Parathyroid adenoma (tissue), 2 donors: ENCODE results near the gene TMEM135.
"Not testable (repeated sequence)": the region's sequence is repeated elsewhere in the genome, so short reads cannot be mapped to it uniquely, and the experiment has no call there.

Experiments used
- H2AFZ ChIP-seq: fragments of 300-600 bp; sonication (generic); one replicate; pipeline ENCODE4 v1.7.0; 2017; ENCODE audit warnings: antibody characterized with exemption, mild to moderate bottlenecking
- H3K27ac ChIP-seq: fragments of 300-600 bp; sonication (generic); one replicate; pipeline ENCODE4 v1.7.0; 2017
- H3K27me3 ChIP-seq: fragments of 300-600 bp; sonication (generic); one replicate; pipeline ENCODE4 v1.7.0; 2017; ENCODE audit warnings: low read length; ENCODE audit not compliant: control insufficient read depth, insufficient read depth
- H3K36me3 ChIP-seq: fragments of 300-600 bp; sonication (generic); one replicate; pipeline ENCODE4 v1.7.0; 2017; ENCODE audit warnings: low read length; ENCODE audit not compliant: control insufficient read depth, insufficient read depth
- H3K4me1 ChIP-seq: fragments of 300-600 bp; sonication (generic); one replicate; pipeline ENCODE4 v1.7.0; 2017; ENCODE audit warnings: control low read depth
- H3K4me2 ChIP-seq: fragments of 300-600 bp; sonication (generic); one replicate; pipeline ENCODE4 v1.7.0; 2017; ENCODE audit warnings: low read length
- H3K4me3 ChIP-seq: fragments of 300-600 bp; sonication (generic); one replicate; pipeline ENCODE4 v1.7.0; 2017; ENCODE audit warnings: low read depth, low read length
- H3K79me2 ChIP-seq: fragments of 300-600 bp; sonication (generic); one replicate; pipeline ENCODE4 v1.7.0; 2017; ENCODE audit warnings: control low read depth
- H3K9ac ChIP-seq: fragments of 300-600 bp; sonication (generic); one replicate; pipeline ENCODE4 v1.7.0; 2017; ENCODE audit warnings: mild to moderate bottlenecking
- H3K9me3 ChIP-seq: fragments of 300-600 bp; sonication (generic); one replicate; pipeline ENCODE4 v1.7.0; 2017; ENCODE audit warnings: low read length; ENCODE audit not compliant: control insufficient read depth
- TF ChIP-seq, protein P1 (sequence below): fragments of 300-600 bp; sonication (generic); IDR thresholded peaks from one replicate; pipeline ENCODE4 v1.7.0; 2017; ENCODE audit warnings: antibody characterized with exemption, mild to moderate bottlenecking
- donor health status: primary hyperparathyroidism.

Gene TMEM135

DNA sequence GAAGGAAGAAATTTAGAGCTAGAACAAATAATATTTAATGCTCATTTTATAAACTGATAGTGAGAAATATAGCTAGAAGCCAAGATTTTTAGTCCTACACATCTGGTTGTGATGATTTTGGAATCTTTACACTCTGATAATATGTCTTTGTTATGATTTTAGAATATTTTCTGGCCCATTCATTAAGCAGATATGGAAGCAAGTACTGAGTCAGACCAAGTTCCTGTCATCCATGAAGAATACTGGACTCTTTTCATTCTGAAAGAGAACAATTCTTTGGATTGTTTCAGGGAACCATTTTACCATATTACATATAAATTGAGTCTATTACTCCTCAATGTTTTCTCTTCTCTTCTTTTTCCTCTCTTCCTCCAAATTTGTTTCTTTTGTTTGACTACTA is 227.4 kb downstream of the TMEM135 start:
- no peaks in the 10 kb centered on the region for H3K36me3 ChIP-seq
- no peak overlapping the region for H3K4me3 ChIP-seq
- no peak overlapping the region for H2AFZ ChIP-seq
- TF ChIP-seq, protein P1, sequence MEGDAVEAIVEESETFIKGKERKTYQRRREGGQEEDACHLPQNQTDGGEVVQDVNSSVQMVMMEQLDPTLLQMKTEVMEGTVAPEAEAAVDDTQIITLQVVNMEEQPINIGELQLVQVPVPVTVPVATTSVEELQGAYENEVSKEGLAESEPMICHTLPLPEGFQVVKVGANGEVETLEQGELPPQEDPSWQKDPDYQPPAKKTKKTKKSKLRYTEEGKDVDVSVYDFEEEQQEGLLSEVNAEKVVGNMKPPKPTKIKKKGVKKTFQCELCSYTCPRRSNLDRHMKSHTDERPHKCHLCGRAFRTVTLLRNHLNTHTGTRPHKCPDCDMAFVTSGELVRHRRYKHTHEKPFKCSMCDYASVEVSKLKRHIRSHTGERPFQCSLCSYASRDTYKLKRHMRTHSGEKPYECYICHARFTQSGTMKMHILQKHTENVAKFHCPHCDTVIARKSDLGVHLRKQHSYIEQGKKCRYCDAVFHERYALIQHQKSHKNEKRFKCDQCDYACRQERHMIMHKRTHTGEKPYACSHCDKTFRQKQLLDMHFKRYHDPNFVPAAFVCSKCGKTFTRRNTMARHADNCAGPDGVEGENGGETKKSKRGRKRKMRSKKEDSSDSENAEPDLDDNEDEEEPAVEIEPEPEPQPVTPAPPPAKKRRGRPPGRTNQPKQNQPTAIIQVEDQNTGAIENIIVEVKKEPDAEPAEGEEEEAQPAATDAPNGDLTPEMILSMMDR = no peak
- H3K27me3 ChIP-seq = no peaks in the 10 kb centered on the region
- H3K4me1 ChIP-seq = no peaks in the 10 kb centered on the region
- H3K27ac ChIP-seq = no peak overlapping the region
- H3K4me2 ChIP-seq = no peak overlapping the region
- H3K9me3 ChIP-seq = no peaks in the 10 kb centered on the region
- H3K9ac ChIP-seq = no peak overlapping the region
- no peaks in the 10 kb centered on the region for H3K79me2 ChIP-seq

DNA sequence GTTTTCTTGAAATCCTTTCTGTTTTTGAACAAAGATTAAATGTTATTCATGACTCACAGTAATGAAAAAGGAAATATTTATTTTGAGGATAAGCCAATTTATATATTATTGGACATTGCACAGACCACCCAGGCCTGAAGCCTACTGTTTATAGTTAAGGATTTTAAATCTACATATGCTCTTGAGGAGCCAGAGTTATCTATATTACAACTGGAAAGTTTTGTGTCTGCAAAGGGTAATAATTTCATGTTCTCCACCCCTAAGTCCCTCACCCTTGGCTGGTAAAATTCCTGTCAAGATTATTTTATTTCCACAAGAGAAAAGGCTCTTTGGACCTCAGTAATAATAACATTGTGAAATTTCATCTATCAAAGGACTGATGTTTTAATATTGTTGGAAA is 228.2 kb downstream of the TMEM135 start:
- Histone ChIP-seq H2AFZ (no peak overlapping the region), H3K9ac (no peak overlapping the region), H3K79me2 (no peaks in the 10 kb centered on the region), H3K27me3 (no peaks in the 10 kb centered on the region), H3K4me2 (no peak overlapping the region), H3K4me1 (no peaks in the 10 kb centered on the region), H3K27ac (no peak overlapping the region), H3K4me3 (no peak overlapping the region), H3K36me3 (no peaks in the 10 kb centered on the region), H3K9me3 (no peaks in the 10 kb centered on the region)
- TF ChIP-seq, protein P1 = no peak

DNA sequence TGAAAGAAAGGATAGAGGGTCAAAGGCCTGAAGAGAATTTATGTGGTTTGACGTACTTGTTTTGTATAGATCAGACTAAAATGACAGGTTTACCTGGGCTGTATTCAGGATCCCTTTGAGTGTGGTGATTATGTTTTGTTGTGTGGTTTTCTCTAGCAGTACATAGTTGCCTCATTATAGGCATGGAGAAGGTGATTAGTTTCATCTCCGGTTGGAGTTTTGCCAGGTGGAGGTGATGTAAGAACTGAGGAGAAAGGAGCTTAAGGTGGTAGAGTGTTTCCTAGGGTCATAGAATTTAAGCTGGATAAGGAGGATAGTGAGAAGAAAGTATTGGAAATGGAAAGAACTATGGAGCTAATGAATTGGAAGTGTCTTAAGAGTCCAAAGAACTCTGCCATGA is 229.0 kb downstream of the TMEM135 start:
- Histone ChIP-seq H3K4me2 (no peak overlapping the region), H3K9me3 (no peaks in the 10 kb centered on the region), H3K27ac (no peak overlapping the region), H2AFZ (no peak overlapping the region), H3K4me1 (no peaks in the 10 kb centered on the region), H3K36me3 (no peaks in the 10 kb centered on the region), H3K79me2 (no peaks in the 10 kb centered on the region), H3K9ac (no peak overlapping the region), H3K27me3 (no peaks in the 10 kb centered on the region), H3K4me3 (no peak overlapping the region)
- TF ChIP-seq, protein P1 = no peak

DNA sequence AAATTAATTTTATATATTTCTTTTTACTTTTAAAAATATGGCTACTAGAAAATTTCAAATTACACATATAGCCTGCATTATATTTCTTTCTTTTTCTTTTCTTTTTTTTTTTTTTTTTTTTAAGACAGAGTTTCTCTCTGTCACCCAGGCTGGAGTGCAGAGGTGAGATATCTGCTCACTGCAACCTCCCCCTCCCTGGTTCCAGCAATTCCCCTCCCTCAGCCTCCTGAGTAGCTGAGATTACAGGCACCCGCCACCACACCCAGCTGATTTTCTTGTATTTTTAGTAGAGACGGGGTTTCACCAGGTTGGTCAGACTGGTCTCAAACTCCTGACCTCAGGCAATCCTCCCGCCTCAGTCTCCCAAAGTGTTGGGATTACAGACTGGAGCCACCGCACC is 234.2 kb downstream of the TMEM135 start:
- H3K36me3 ChIP-seq, H3K4me3 ChIP-seq, H3K27me3 ChIP-seq, H3K9ac ChIP-seq, H3K9me3 ChIP-seq, H2AFZ ChIP-seq, H3K27ac ChIP-seq, H3K79me2 ChIP-seq, H3K4me1 ChIP-seq, H3K4me2 ChIP-seq: not testable (repeated sequence)

DNA sequence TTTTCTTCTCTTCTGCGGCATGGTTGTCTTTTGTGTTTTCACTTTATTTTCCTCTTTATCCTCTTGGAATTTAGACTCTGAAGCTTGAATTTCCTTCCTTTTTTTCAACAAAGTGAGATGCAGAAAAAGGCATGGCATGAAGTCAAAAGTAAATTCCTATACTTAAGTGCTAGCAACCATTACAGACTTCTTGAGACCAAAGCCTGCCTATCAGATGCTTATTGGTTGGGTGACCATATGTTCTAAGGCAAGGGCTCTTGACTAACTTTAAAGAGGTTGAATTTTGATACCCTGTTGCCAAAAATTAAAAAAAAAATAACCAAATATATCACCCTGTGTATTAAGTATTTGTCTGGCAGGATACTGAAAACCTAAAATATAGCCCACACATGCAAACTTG is 237.4 kb downstream of the TMEM135 start:
- TF ChIP-seq, protein P1 = no peak
- H3K4me1 ChIP-seq = no peaks in the 10 kb centered on the region
- H3K4me2 ChIP-seq = no peak overlapping the region
- H3K27me3 ChIP-seq = no peaks in the 10 kb centered on the region
- H3K4me3 ChIP-seq = no peak overlapping the region
- H2AFZ ChIP-seq = no peak overlapping the region
- no peaks in the 10 kb centered on the region for H3K79me2 ChIP-seq
- H3K9ac ChIP-seq = no peak overlapping the region
- no peaks in the 10 kb centered on the region for H3K9me3 ChIP-seq
- no peak overlapping the region for H3K27ac ChIP-seq
- H3K36me3 ChIP-seq = no peaks in the 10 kb centered on the region
